ENCODE results near the gene OGFOD2. TPM values are rescaled to one million over a fixed set of nuclear protein-coding genes. Genes with fewer than 3 reads are reported as not detected.

Gene OGFOD2
- total RNA-seq, 4 donors from 2014 or later: 5.9 to 16.3 (median 15.5) TPM

- peak overlapping the region in 1 of 3 donors; percentile 28 for H3K27ac ChIP-seq
- TF ChIP-seq CTCF (IDR thresholded peaks at IDR 0.05) (no peak), POLR2A (IDR thresholded peaks at IDR 0.05) (no peak)
- H3K4me3 ChIP-seq (replicated peaks in 1 of 3): no peak overlapping the region
- DNase-seq: peak in 1 of 2 donors; percentile 47
- no peaks in the 10 kb centered on the region for H3K27me3 ChIP-seq
- H3K36me3 ChIP-seq: no peaks in the 10 kb centered on the region
- intact Hi-C loops (cut with DNase I): no loop called here
- H3K9me3 ChIP-seq: no peaks in the 10 kb centered on the region
- whole genome bisulfite sequencing, 2 donors: 71 to 76% methylated on average over 19 to 20 of the region's 20 CpGs
- H3K4me1 ChIP-seq: peaks cover 5% of the 10 kb centered on the region in 2 donors
Measured at GRCh38 chr12:122995503-122996187, 20.6 kb downstream of the OGFOD2 start.

GRCh38 chr12:122996188-122996601 lies 21.2 kb downstream of the OGFOD2 start:
- H3K4me3 ChIP-seq (replicated peaks in 1 of 3): no peak overlapping the region
- H3K27me3 ChIP-seq: no peaks in the 10 kb centered on the region
- peak overlapping the region in 1 of 3 donors; percentile 28 for H3K27ac ChIP-seq
- TF ChIP-seq POLR2A (IDR thresholded peaks at IDR 0.05) (no peak), CTCF (IDR thresholded peaks at IDR 0.05) (no peak)
- no peaks in the 10 kb centered on the region for H3K36me3 ChIP-seq
- 100% methylated on average over 2 of the region's 7 CpGs; no CpG with 5 or more reads in 1 of the 2 donors for WGBS, 2 donors
- peaks cover 5% of the 10 kb centered on the region in 2 donors for H3K4me1 ChIP-seq
- no peaks in the 10 kb centered on the region for H3K9me3 ChIP-seq
- intact Hi-C loops (cut with DNase I): no loop called here
- DNase-seq: no peak

GRCh38 chr12:122996621-122997342 lies 21.7 kb downstream of the OGFOD2 start:
- no peaks in the 10 kb centered on the region for H3K36me3 ChIP-seq
- no peaks in the 10 kb centered on the region for H3K9me3 ChIP-seq
- no peaks in the 10 kb centered on the region for H3K27me3 ChIP-seq
- WGBS, 2 donors: 88 to 97% methylated on average over 10 to 12 of the region's 16 CpGs
- intact Hi-C loops (cut with DNase I): no loop called here
- TF ChIP-seq CTCF (IDR thresholded peaks at IDR 0.05): no peak
- no peak for TF ChIP-seq POLR2A (IDR thresholded peaks at IDR 0.05)
- DNase-seq: no peak
- H3K4me1 ChIP-seq: peaks cover 5% of the 10 kb centered on the region in 2 donors
- H3K27ac ChIP-seq: no peak overlapping the region
- H3K4me3 ChIP-seq (replicated peaks in 1 of 3): no peak overlapping the region

GRCh38 chr12:122997343-122998250 lies 22.6 kb downstream of the OGFOD2 start:
- Histone ChIP-seq H3K9me3 (no peaks in the 10 kb centered on the region), H3K4me1 (peaks cover 5% of the 10 kb centered on the region in 2 donors), H3K27me3 (no peaks in the 10 kb centered on the region), H3K36me3 (no peaks in the 10 kb centered on the region), H3K27ac (no peak overlapping the region), H3K4me3 (replicated peaks in 1 of 3) (no peak overlapping the region)
- no peak for DNase-seq
- TF ChIP-seq POLR2A (IDR thresholded peaks at IDR 0.05) (no peak), CTCF (IDR thresholded peaks at IDR 0.05) (no peak)
- intact Hi-C loops (cut with DNase I): no loop called here
- 90 to 93% methylated on average over 17 to 24 of the region's 25 CpGs for WGBS, 2 donors

Measured in thyroid gland (tissue), 4 donors.